ENCODE measurements around the gene IL22.

IL22 gene

GRCh38 chr12:68253504-68253903, at the start of gene IL22:
TSS of gene IL22 (minus strand) at chr12:68253604. CDS start at chr12:68253448, 156 bp downstream.
- DNase-seq: no peak

- DNase-seq: no peak
These were observed 44.5 kb upstream of the IL22 start for GRCh38 chr12:68297929-68298328.

- DNase-seq: no peak
These were observed 40.8 kb upstream of the IL22 start for GRCh38 chr12:68294251-68294650.

GRCh38 chr12:68293347-68293746, 39.9 kb upstream of the IL22 start:
- DNase-seq: no peak

GRCh38 chr12:68292151-68292943, 38.9 kb upstream of the IL22 start:
- no peak for DNase-seq

- DNase-seq: no peak
These were observed 38.1 kb upstream of the IL22 start for GRCh38 chr12:68291396-68292036.

GRCh38 chr12:68290126-68290525, 36.7 kb upstream of the IL22 start:
- DNase-seq: no peak

GRCh38 chr12:68287106-68287505, 33.7 kb upstream of the IL22 start:
- DNase-seq: no peak

- DNase-seq: no peak
These were observed 33.0 kb upstream of the IL22 start for GRCh38 chr12:68286396-68286795.

- no peak for DNase-seq
These were observed 32.1 kb upstream of the IL22 start for GRCh38 chr12:68285541-68285940.

GRCh38 chr12:68281322-68282077, 28.1 kb upstream of the IL22 start:
- no peak for DNase-seq

GRCh38 chr12:68280240-68280639, 26.8 kb upstream of the IL22 start:
- DNase-seq: no peak

GRCh38 chr12:68279227-68280054, 26.0 kb upstream of the IL22 start:
- no peak for DNase-seq

- DNase-seq: no peak
These were observed 23.1 kb upstream of the IL22 start for GRCh38 chr12:68276402-68276930.

- DNase-seq: no peak
These were observed 19.3 kb upstream of the IL22 start for GRCh38 chr12:68272732-68273131.

- no peak for DNase-seq
These were observed 17.9 kb upstream of the IL22 start for GRCh38 chr12:68271346-68271745.

GRCh38 chr12:68270358-68270757, 17.0 kb upstream of the IL22 start:
- no peak for DNase-seq

GRCh38 chr12:68269779-68270178, 16.4 kb upstream of the IL22 start:
- DNase-seq: no peak

GRCh38 chr12:68268967-68269366, 15.6 kb upstream of the IL22 start:
- DNase-seq: no peak

GRCh38 chr12:68267892-68268396, 14.5 kb upstream of the IL22 start:
- DNase-seq: no peak

GRCh38 chr12:68264857-68265256, 11.5 kb upstream of the IL22 start:
- no peak for DNase-seq

- DNase-seq: no peak
These were observed 10.9 kb upstream of the IL22 start for GRCh38 chr12:68264158-68264855.
